Fibroblast of villous mesenchyme (primary cell): ENCODE data around the gene GTPBP8. TPM values are rescaled to one million over a fixed set of nuclear protein-coding genes. Genes with fewer than 3 reads are reported as not detected.

Experiments
- DNase-seq: peaks from one replicate; pipeline ENCODE4 v3.0.0-alpha.2; 2010; ENCODE audit warnings: low read depth
- H3K4me3 ChIP-seq: 2 replicates; pipeline ENCODE4 v1.5.1; 2011; ENCODE audit warnings: low read depth, mild to moderate bottlenecking, low read length
- CTCF ChIP-seq: IDR thresholded peaks from 2 replicates; pipeline ENCODE4 v1.5.1; 2012; ENCODE audit warnings: low read depth, mild to moderate bottlenecking, low read length; ENCODE audit not compliant: insufficient read depth
- total RNA-seq: library from RNA; depleted of rRNA; stranded (reverse); fragments of >200 nt; gene quantifications from 2 replicates; pipeline ENCODE4 v1.2.3, GENCODE V29; 2012

Gene GTPBP8
- total RNA-seq, 1 donor: 44.9 TPM

GRCh38 chr3:112966633-112967032, 24.2 kb upstream of the GTPBP8 start:
- TF ChIP-seq CTCF: no peak
- H3K4me3 ChIP-seq: no peak overlapping the region
- no peak for DNase-seq

DNA sequence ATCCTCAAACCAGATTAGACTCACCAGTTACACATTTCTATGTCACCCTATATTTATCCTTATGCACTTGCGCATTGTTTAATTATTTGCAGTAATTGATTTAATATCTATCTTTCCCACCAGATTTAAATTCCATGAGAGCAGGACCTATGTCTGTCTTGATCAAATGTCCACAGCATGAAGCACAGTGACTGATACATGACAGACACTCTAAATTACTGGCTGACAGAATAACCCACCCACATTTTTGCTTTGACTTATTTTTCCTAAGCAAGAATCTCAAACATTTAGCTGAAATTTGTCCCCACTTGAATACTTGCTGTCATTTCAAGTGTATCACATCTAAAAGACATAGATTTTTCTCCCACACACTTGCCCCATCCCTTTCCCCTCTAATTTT, 23.4 kb upstream of the GTPBP8 start:
- H3K4me3 ChIP-seq: no peak overlapping the region

GRCh38 chr3:112967828-112968227, 23.0 kb upstream of the GTPBP8 start:
- TF ChIP-seq CTCF: no peak

More for the DNA sequence above, 23.4 kb upstream of the GTPBP8 start:
- DNase-seq: no peak
- no peak for TF ChIP-seq CTCF

DNA sequence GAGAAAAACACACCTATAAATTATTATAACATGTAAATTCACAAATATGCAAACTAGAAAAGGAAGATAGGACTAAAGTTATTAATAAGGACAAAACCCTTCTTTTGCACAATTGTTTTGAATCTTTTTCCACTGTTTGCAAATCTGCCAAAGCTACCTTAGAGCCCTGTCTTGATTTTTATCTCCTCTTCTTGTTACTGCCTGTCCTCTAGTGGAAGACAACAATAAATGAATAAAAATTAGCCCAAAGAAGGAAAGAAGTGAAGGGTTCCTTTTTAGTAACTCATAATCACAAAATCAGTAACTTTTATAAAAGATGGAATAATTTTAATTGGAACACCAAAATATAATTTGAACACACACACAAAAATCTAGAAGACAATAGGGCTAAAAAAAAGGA, 18.6 kb upstream of the GTPBP8 start:
- no peak for TF ChIP-seq CTCF
- DNase-seq: no peak
- H3K4me3 ChIP-seq: no peak overlapping the region

More at GRCh38 chr3:112967828-112968227, 23.0 kb upstream of the GTPBP8 start:
- no peak overlapping the region for H3K4me3 ChIP-seq
- no peak for DNase-seq

DNA sequence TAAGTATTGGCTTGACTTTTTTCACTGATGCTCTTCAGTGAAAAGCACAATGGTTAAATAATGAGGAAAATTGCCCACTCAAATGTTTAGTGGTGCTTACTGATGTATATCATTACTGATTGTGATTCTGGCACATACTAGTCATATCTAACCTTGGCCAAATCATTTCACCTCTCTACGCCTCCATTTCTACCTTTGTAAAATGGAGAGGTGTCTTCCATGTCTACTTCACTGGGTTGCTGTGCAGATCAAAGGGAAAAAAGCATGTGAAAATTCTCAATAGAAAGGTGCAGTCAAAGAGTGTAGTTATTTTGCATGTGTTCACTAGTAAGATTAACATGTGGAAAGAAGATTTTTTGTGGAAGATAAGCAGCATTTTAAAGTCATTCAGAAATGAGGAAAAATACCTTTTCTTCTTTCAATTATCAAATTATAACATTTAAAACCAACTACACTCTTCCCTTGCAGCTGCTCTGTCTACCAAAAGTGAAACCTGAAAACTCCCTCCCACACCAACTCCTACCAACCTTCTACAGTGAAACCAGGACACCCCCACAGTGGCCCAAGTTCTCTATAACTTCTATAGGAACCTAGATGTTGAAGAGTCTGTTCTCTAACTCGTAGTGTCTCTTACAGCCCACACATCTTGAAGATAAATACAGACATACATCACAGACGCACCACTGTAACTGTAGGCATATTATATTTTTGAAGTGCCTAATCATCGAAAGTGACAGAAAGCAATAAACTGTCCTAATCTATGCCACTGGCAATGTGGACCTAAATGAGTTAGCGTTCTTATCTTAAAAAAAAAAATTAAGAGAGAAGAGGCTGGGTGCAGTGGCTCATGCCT, 17.2 kb upstream of the GTPBP8 start:
- no peak for DNase-seq
- no peak for TF ChIP-seq CTCF
- no peak overlapping the region for H3K4me3 ChIP-seq

GRCh38 chr3:112974178-112974517, 16.6 kb upstream of the GTPBP8 start:
- no peak for TF ChIP-seq CTCF
- DNase-seq: no peak
- no peak overlapping the region for H3K4me3 ChIP-seq

DNA sequence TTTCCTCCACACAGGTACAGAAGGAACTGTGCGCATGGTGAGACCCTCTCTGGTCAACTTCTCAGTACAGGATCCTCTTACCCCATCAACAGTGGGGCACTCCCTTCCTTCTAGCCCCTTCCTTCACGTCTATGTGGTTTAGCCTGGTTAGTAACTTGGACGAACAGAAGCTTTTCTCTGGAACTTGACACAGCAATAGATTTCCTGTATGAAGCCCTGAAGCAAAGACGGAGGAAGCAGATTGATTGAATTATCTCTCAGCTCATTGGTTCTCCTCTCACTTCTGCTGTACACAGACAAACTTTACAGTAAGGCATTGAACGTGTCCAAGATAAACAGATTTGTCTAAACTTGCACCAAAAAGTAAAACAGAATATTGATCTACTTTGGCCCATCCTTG, 15.9 kb upstream of the GTPBP8 start, which contains the start of gene CD200R1:
TSS of gene CD200R1 (minus strand) at position 210 of the 400 bp plus-strand sequence. CDS start 246 bp downstream, outside the sequence.
- no peak for TF ChIP-seq CTCF
- no peak for DNase-seq
- H3K4me3 ChIP-seq: no peak within 1 kb of the TSS
